ENCODE measurements around the gene CSMD2. TPM values are rescaled to one million over a fixed set of nuclear protein-coding genes. Genes with fewer than 3 reads are reported as not detected.

CSMD2 gene
- total and polyA plus RNA-seq, 2 of the 4 experiments (the other 2 are of a cell fraction), result under 0.01 to 0.36 TPM

DNA sequence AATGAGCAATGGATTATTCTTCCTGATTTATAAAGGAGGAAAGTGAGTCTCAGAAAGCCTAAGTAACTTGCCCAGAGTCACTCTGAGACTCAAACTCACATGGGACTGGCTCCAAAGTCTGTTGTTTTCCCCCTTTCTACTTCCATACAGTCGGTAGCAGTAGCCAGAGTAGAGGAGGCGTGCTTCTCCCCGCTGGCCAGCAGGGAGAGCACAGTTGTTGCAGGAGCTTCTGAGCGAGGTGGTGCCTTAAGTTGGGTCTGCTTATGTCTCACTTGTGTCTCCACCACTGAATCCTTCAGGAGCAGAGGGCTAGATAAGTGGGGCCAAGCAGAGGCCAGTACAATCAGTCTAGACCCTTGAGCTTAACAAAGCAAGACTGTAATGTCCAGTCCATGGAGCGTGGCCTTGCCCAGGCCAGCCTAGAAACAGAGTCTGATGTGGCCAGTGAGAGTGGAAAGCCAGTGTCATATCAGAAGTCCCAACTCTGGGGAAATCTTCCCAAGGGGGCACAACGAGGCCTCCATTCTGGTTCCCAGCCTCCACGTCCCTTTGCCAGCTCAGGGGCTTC is 510.7 kb downstream of the CSMD2 start:
- Histone ChIP-seq H4K20me1 (ENCODE audit: insufficient read depth, low read length) (no peaks in the 10 kb centered on the region), H2BK15ac (ENCODE audit: low read depth, low read length) (no peak overlapping the region), H4K5ac (ENCODE audit: low read depth, low read length) (no peak overlapping the region), H3K4me2 (ENCODE audit: low read depth, low read length) (no peak overlapping the region), H2BK20ac (ENCODE audit: low read depth, low read length) (no peak overlapping the region), H4K91ac (ENCODE audit: insufficient read depth, low read depth, low read length) (no peak overlapping the region), H3K9ac (ENCODE audit: low read depth, low read length) (no peak overlapping the region), H3K4ac (ENCODE audit: low read depth, low read length) (no peak overlapping the region), H4K8ac (ENCODE audit: low read depth in 2 of 2, low read length in 2 of 2) (no peak overlapping the region), H2AFZ (replicated peaks; ENCODE audit: low read length, poor library complexity) (peak overlapping the region; percentile 33), H2AK5ac (ENCODE audit: low read depth, low read length) (no peak overlapping the region), H3K23ac (ENCODE audit: low read depth, low read length) (no peak overlapping the region), H3K36me3 (ENCODE audit: control insufficient read depth, insufficient read depth, low read length) (no peaks in the 10 kb centered on the region), H3K14ac (replicated peaks; ENCODE audit: low read depth, low read length) (no peak overlapping the region), H3K9me1 (ENCODE audit: insufficient read depth, low read length) (no peaks in the 10 kb centered on the region), H3K4me3 (ENCODE audit: insufficient read depth, low read depth, low read length) (no peak overlapping the region), H3K27me3 (ENCODE audit: control insufficient read depth, insufficient read depth, low read length) (no peaks in the 10 kb centered on the region), H3K79me1 (ENCODE audit: low read depth in 1 of 2, low read length in 2 of 2) (no peaks in the 10 kb centered on the region), H3K27ac (ENCODE audit: insufficient read depth, low read length) (no peak overlapping the region), H3K56ac (ENCODE audit: extremely low read depth, insufficient read depth, low read length) (no peak overlapping the region), H2AK9ac (replicated peaks; ENCODE audit: low read depth, low read length, poor library complexity) (no peak overlapping the region), H3K4me1 (ENCODE audit: control insufficient read depth, insufficient read depth, low read length) (no peaks in the 10 kb centered on the region), H3K9me3 (ENCODE audit: control insufficient read depth, insufficient read depth, low read length) (no peaks in the 10 kb centered on the region), H3K18ac (ENCODE audit: low read depth, low read length) (no peak overlapping the region), H2BK5ac (ENCODE audit: low read depth, low read length, poor library complexity, severe bottlenecking) (no peak overlapping the region), H2BK120ac (ENCODE audit: low read depth, low read length) (no peak overlapping the region)
- dilution Hi-C loops (cut with HindIII; ENCODE audit: low sequenced_read_pairs, unreplicated experiment), result no loop called here
- CTCF ChIA-PET, result no interaction called here
- in situ Hi-C loops (cut with MboI; ENCODE audit: low sequenced_read_pairs), result no loop called here
- DNase-seq (peak; percentile 6), ATAC-seq (ENCODE audit: low read depth) (peak; percentile 80)
- no TSS peak for BruUV-seq (replicated peaks)
- TF ChIP-seq MXI1 (IDR thresholded peaks at IDR 0.05; ENCODE audit: borderline replicate concordance, low read depth, low read length), result no peak
- TF ChIP-seq, protein P1, sequence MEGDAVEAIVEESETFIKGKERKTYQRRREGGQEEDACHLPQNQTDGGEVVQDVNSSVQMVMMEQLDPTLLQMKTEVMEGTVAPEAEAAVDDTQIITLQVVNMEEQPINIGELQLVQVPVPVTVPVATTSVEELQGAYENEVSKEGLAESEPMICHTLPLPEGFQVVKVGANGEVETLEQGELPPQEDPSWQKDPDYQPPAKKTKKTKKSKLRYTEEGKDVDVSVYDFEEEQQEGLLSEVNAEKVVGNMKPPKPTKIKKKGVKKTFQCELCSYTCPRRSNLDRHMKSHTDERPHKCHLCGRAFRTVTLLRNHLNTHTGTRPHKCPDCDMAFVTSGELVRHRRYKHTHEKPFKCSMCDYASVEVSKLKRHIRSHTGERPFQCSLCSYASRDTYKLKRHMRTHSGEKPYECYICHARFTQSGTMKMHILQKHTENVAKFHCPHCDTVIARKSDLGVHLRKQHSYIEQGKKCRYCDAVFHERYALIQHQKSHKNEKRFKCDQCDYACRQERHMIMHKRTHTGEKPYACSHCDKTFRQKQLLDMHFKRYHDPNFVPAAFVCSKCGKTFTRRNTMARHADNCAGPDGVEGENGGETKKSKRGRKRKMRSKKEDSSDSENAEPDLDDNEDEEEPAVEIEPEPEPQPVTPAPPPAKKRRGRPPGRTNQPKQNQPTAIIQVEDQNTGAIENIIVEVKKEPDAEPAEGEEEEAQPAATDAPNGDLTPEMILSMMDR (conservative IDR thresholded peaks at IDR 0.05; ENCODE audit: low read depth, low read length), result 0 out of 2 replicates have a peak, but pooled peaks have one; percentile 15
- WGBS, 2 experiments (ENCODE audit: extremely low coverage in 2 of 2, insufficient read length in 1 of 2), result 40% methylated on average over 3 of the region's 7 CpGs; no CpG with 5 or more reads in 1 of the 2 experiments
- POLR2A ChIA-PET (ENCODE audit: unreplicated experiment), result no interaction called here
- intact Hi-C loops (cut with micrococcal nuclease), result no loop called here
